Neuronal stem cell (in vitro differentiated cells): ENCODE results near the gene ARHGAP26.
"Not testable (repeated sequence)": the region's sequence is repeated elsewhere in the genome, so short reads cannot be mapped to it uniquely, and the experiment has no call there.

ENCODE experiments used
- DNase-seq: peaks from one replicate; pipeline ENCODE4 v3.0.0-alpha.2; 2013; ENCODE audit warnings: low spot score
- H2AFZ ChIP-seq: one replicate; pipeline ENCODE4 v1.6.1; 2013; ENCODE audit warnings: mild to moderate bottlenecking, low read length, inconsistent platforms
- H2AK5ac ChIP-seq: 2 replicates; pipeline ENCODE4 v1.6.1; 2013; ENCODE audit warnings: low read depth, mild to moderate bottlenecking, inconsistent platforms, low read length, moderate library complexity, mixed read lengths
- H2BK120ac ChIP-seq: 2 replicates; pipeline ENCODE4 v1.6.1; 2013; ENCODE audit warnings: low read depth, mild to moderate bottlenecking, inconsistent platforms, low read length, moderate library complexity, mixed read lengths
- H2BK12ac ChIP-seq: one replicate; pipeline ENCODE4 v1.6.1; 2013; ENCODE audit warnings: low read length, inconsistent platforms
- H2BK15ac ChIP-seq: 2 replicates; pipeline ENCODE4 v1.6.1; 2013; ENCODE audit warnings: mild to moderate bottlenecking, low read length, inconsistent platforms, mixed read lengths
- H2BK5ac ChIP-seq: one replicate; pipeline ENCODE4 v1.6.1; 2013; ENCODE audit warnings: inconsistent platforms, mild to moderate bottlenecking, low read length, moderate library complexity
- H3K14ac ChIP-seq: one replicate; pipeline ENCODE4 v1.6.1; 2013; ENCODE audit warnings: low read length, inconsistent platforms
- H3K18ac ChIP-seq: 2 replicates; pipeline ENCODE4 v1.6.1; 2013; ENCODE audit warnings: low read length, inconsistent platforms
- H3K23ac ChIP-seq: 2 replicates; pipeline ENCODE4 v1.6.1; 2013; ENCODE audit warnings: low read depth, mild to moderate bottlenecking, mixed read lengths, low read length, inconsistent platforms; ENCODE audit not compliant: poor library complexity
- H3K27ac ChIP-seq: replicated peaks from 3 replicates; pipeline ENCODE4 v1.5.1; 2013; ENCODE audit warnings: low read length, inconsistent platforms
- H3K27me3 ChIP-seq, 3 experiments: 2 replicates each; pipeline ENCODE4 v1.6.1; 2013; ENCODE audit warnings: low read length in 3 of 3, mild to moderate bottlenecking in 2 of 3, inconsistent platforms in 1 of 3, low read depth in 1 of 3, mixed read lengths in 1 of 3, moderate library complexity in 1 of 3; ENCODE audit not compliant: control insufficient read depth in 3 of 3, insufficient read depth in 3 of 3
- H3K36me3 ChIP-seq, 2 donors: replicated peaks in 1 of 2; 2 replicates each; pipeline ENCODE4 v1.6.1; 2013; ENCODE audit warnings: low read length in 2 of 2; ENCODE audit not compliant: control insufficient read depth in 2 of 2, insufficient read depth in 2 of 2
- H3K4ac ChIP-seq: 2 replicates; pipeline ENCODE4 v1.6.1; 2013; ENCODE audit warnings: inconsistent platforms, mild to moderate bottlenecking, low read length, moderate library complexity
- H3K4me1 ChIP-seq, 2 donors: 1 replicate in 1 of 2; 2 replicates in 1 of 2; pipeline ENCODE4 v1.6.1; 2013; ENCODE audit warnings: low read length in 2 of 2, low read depth in 1 of 2; ENCODE audit not compliant: control insufficient read depth in 2 of 2, insufficient read depth in 1 of 2
- H3K4me2 ChIP-seq: one replicate; pipeline ENCODE4 v1.6.1; 2013; ENCODE audit warnings: mild to moderate bottlenecking, low read length, inconsistent platforms; ENCODE audit not compliant: insufficient read depth, poor library complexity, severe bottlenecking
- H3K4me3 ChIP-seq, 2 donors: 2 replicates each; pipeline ENCODE4 v1.5.1; 2013; ENCODE audit warnings: low read length in 2 of 2, mild to moderate bottlenecking in 2 of 2, inconsistent platforms in 1 of 2, moderate library complexity in 1 of 2
- H3K79me1 ChIP-seq: one replicate; pipeline ENCODE4 v1.6.1; 2013; ENCODE audit warnings: low read depth, mild to moderate bottlenecking, inconsistent platforms, low read length, moderate library complexity
- H3K9ac ChIP-seq: one replicate; pipeline ENCODE4 v1.6.1; 2013; ENCODE audit warnings: mild to moderate bottlenecking, low read depth, low read length, inconsistent platforms; ENCODE audit not compliant: poor library complexity
- H3K9me3 ChIP-seq, 2 donors: replicated peaks in 1 of 2; 2 replicates each; pipeline versions ENCODE3 to v1.6.1; 2013; ENCODE audit warnings: low read length in 2 of 2, mild to moderate bottlenecking in 2 of 2, inconsistent platforms in 1 of 2, low read depth in 1 of 2, mixed read lengths in 1 of 2, moderate library complexity in 1 of 2; ENCODE audit not compliant: control insufficient read depth in 2 of 2, insufficient read depth in 1 of 2
- H4K8ac ChIP-seq: one replicate; pipeline ENCODE4 v1.6.1; 2013; ENCODE audit warnings: low read depth, mild to moderate bottlenecking, inconsistent platforms, low read length, moderate library complexity
- H4K91ac ChIP-seq: one replicate; pipeline ENCODE4 v1.6.1; 2013; ENCODE audit warnings: low read length, low read depth, mild to moderate bottlenecking, inconsistent platforms; ENCODE audit not compliant: poor library complexity
- WGBS, 2 donors: extraction: QIAGEN DNeasy Blood & Tissue Kit; methylation state at CpG; one replicate each; pipeline ENCODE4 v1.1.7; 2013; ENCODE audit warnings: missing lambda C conversion rate in 2 of 2, mixed read lengths in 1 of 2; ENCODE audit not compliant: insufficient read length in 2 of 2, insufficient replicate concordance in 1 of 2; ENCODE audit errors: extremely low coverage in 2 of 2; 5-methylcytosine and 5-hydroxymethylcytosine counted together

ARHGAP26 gene

DNA sequence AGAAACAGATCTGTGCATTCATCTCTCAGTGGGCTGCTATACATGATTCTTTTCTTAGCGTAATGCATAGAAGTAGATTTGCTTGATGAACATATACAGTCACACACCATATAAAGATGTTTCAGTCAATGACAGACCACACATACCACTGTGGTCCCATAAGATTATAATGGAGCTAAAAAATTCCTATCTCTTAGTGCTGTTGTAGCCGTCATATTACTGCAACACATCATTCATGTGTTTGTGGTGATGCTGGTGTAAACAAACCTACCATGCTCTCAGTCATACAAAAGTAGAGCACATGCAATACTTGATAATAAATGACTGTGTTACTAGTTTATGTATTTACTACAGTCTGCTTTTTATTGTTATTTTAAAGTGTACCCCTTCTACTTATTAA is 214.3 kb downstream of the ARHGAP26 start:
- Histone ChIP-seq H2AK5ac (no peak overlapping the region), H3K36me3 (no peaks in the 10 kb centered on the region), H3K9me3 (no peaks in the 10 kb centered on the region), H3K14ac (no peak overlapping the region), H4K91ac (no peak overlapping the region), H3K4me2 (no peak overlapping the region), H2AFZ (no peak overlapping the region), H3K4me3 (no peak overlapping the region), H3K79me1 (no peaks in the 10 kb centered on the region), H2BK15ac (no peak overlapping the region), H3K9ac (no peak overlapping the region), H3K18ac (no peak overlapping the region), H2BK5ac (no peak overlapping the region), H3K4me1 (peaks cover 20% of the 10 kb centered on the region in 2 donors), H2BK12ac (no peak overlapping the region), H4K8ac (no peak overlapping the region), H3K27me3 (no peaks in the 10 kb centered on the region), H3K27ac (no peak overlapping the region), H3K4ac (no peak overlapping the region), H3K23ac (no peak overlapping the region), H2BK120ac (no peak overlapping the region)
- WGBS, 2 donors: no CpG with 5 or more reads among the region's 2 CpGs
- no peak for DNase-seq

DNA sequence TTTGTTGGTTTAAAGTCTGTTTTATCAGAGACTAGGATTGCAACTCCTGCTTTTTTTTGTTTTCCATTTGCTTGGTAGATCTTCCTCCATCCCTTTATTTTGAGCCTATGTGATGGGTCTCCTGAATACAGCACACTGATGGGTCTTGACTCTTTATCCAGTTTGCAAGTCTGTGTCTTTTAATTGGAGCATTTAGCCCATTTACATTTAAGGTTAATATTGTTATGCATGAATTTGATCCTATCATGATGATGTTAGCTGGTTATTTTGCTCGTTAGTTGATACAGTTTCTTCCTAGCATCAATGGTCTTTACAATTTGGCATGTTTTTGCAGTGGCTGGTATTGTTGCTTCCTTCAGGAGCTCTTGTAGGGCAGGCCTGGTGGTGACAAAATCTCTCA is 219.1 kb downstream of the ARHGAP26 start:
- not testable (repeated sequence) for DNase-seq, H3K4me3 ChIP-seq, H3K79me1 ChIP-seq, H3K4me2 ChIP-seq, H3K9me3 ChIP-seq, H4K91ac ChIP-seq, H3K36me3 ChIP-seq, H2AK5ac ChIP-seq, H2BK15ac ChIP-seq, H3K9ac ChIP-seq, H4K8ac ChIP-seq, H2BK12ac ChIP-seq, H2AFZ ChIP-seq, H3K27ac ChIP-seq, H3K14ac ChIP-seq, H3K27me3 ChIP-seq, H2BK5ac ChIP-seq, H3K4me1 ChIP-seq, H3K4ac ChIP-seq, H3K23ac ChIP-seq, H3K18ac ChIP-seq, H2BK120ac ChIP-seq
- no CpG with 5 or more reads among the region's 1 CpG for WGBS, 2 donors

DNA sequence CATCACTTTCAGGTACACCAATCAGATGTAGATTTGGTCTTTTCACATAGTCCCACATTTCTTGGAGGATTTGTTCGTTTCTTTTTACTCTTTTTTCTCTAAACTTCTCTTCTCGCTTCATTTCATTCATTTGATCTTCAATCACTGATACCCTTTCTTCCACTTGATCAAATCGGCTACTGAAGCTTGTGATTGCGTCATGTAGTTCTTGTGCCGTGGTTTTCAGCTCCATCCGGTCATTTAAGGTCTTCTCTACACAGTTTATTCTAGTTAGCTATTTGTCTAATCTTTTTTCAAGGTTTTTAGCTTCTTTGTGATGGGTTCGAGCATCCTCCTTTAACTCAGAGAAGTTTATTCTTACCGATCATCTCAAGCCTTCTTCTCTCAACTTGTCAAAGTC is 219.9 kb downstream of the ARHGAP26 start:
- no CpG with 5 or more reads among the region's 8 CpGs for WGBS, 2 donors
- not testable (repeated sequence) for H2BK5ac ChIP-seq, H3K4me2 ChIP-seq, H3K18ac ChIP-seq, DNase-seq, H2BK15ac ChIP-seq, H3K4ac ChIP-seq, H3K9ac ChIP-seq, H4K91ac ChIP-seq, H4K8ac ChIP-seq, H2AK5ac ChIP-seq, H3K27ac ChIP-seq, H3K4me3 ChIP-seq, H2AFZ ChIP-seq, H3K9me3 ChIP-seq, H3K36me3 ChIP-seq, H3K23ac ChIP-seq, H2BK120ac ChIP-seq, H3K14ac ChIP-seq, H2BK12ac ChIP-seq, H3K4me1 ChIP-seq, H3K27me3 ChIP-seq, H3K79me1 ChIP-seq

GRCh38 chr5:142994218-142994617 is 224.0 kb downstream of the ARHGAP26 start:
- Histone ChIP-seq H3K36me3 (no peaks in the 10 kb centered on the region), H3K27ac (no peak overlapping the region), H3K9me3 (peaks cover 2 to 3% of the 10 kb centered on the region in 2 donors), H3K4me3 (no peak overlapping the region), H2BK15ac (no peak overlapping the region), H4K8ac (no peak overlapping the region), H2BK5ac (no peak overlapping the region), H4K91ac (no peak overlapping the region), H2BK120ac (no peak overlapping the region), H2AFZ (no peak overlapping the region), H3K18ac (no peak overlapping the region), H3K4ac (no peak overlapping the region), H3K4me1 (peaks cover 0 to 4% of the 10 kb centered on the region in 2 donors), H3K4me2 (no peak overlapping the region), H3K27me3 (no peaks in the 10 kb centered on the region), H3K9ac (no peak overlapping the region), H3K23ac (no peak overlapping the region), H2AK5ac (no peak overlapping the region), H2BK12ac (no peak overlapping the region), H3K79me1 (no peaks in the 10 kb centered on the region), H3K14ac (no peak overlapping the region)
- DNase-seq: no peak
- WGBS, 2 donors: no CpG with 5 or more reads among the region's 2 CpGs
